Measurements from ENCODE around the gene CES1.
"Not testable (repeated sequence)": the region's sequence is repeated elsewhere in the genome, so short reads cannot be mapped to it uniquely, and the experiment has no call there.

DNA sequence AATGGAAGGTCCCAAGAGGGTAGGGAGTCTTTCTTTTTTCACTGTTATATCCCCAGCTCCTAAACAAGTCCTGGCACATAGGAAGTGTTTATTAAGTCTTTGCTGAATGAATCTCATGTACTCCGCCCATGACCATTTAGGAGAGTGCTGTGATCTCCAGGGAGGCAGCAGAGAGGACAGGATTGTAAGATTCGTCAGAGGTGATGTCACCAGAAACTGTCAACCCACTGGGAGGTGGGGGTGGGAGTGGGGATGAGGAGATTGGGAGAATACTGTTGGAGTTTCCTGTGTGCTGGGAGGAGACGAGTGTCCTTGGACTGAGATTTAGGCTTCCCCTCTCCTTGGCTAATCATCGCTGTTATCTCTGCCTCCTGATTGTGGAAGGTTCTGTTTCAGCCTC is 16.7 kb downstream of the CES1 start:
- TF ChIP-seq, protein P1, sequence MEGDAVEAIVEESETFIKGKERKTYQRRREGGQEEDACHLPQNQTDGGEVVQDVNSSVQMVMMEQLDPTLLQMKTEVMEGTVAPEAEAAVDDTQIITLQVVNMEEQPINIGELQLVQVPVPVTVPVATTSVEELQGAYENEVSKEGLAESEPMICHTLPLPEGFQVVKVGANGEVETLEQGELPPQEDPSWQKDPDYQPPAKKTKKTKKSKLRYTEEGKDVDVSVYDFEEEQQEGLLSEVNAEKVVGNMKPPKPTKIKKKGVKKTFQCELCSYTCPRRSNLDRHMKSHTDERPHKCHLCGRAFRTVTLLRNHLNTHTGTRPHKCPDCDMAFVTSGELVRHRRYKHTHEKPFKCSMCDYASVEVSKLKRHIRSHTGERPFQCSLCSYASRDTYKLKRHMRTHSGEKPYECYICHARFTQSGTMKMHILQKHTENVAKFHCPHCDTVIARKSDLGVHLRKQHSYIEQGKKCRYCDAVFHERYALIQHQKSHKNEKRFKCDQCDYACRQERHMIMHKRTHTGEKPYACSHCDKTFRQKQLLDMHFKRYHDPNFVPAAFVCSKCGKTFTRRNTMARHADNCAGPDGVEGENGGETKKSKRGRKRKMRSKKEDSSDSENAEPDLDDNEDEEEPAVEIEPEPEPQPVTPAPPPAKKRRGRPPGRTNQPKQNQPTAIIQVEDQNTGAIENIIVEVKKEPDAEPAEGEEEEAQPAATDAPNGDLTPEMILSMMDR (IDR thresholded peaks at IDR 0.05), result not testable (repeated sequence)
- not testable (repeated sequence) for TF ChIP-seq POLR2A, POLR2AphosphoS5 (IDR thresholded peaks at IDR 0.05)

Measured in transverse colon (tissue), 4 donors.